ENCODE data around the gene SDCCAG8.

GRCh38 chr1:243233908-243234307, 21.9 kb upstream of the SDCCAG8 start:
- no peak for TF ChIP-seq CTCF (IDR thresholded peaks at IDR 0.05)
- no peak for TF ChIP-seq POLR2AphosphoS5 (IDR thresholded peaks at IDR 0.05; ENCODE audit: low read depth, low read length)
- TF ChIP-seq SIN3A (IDR thresholded peaks at IDR 0.05; ENCODE audit: borderline replicate concordance, insufficient read depth, low read depth, low read length), result no peak
- TF ChIP-seq, protein P1, sequence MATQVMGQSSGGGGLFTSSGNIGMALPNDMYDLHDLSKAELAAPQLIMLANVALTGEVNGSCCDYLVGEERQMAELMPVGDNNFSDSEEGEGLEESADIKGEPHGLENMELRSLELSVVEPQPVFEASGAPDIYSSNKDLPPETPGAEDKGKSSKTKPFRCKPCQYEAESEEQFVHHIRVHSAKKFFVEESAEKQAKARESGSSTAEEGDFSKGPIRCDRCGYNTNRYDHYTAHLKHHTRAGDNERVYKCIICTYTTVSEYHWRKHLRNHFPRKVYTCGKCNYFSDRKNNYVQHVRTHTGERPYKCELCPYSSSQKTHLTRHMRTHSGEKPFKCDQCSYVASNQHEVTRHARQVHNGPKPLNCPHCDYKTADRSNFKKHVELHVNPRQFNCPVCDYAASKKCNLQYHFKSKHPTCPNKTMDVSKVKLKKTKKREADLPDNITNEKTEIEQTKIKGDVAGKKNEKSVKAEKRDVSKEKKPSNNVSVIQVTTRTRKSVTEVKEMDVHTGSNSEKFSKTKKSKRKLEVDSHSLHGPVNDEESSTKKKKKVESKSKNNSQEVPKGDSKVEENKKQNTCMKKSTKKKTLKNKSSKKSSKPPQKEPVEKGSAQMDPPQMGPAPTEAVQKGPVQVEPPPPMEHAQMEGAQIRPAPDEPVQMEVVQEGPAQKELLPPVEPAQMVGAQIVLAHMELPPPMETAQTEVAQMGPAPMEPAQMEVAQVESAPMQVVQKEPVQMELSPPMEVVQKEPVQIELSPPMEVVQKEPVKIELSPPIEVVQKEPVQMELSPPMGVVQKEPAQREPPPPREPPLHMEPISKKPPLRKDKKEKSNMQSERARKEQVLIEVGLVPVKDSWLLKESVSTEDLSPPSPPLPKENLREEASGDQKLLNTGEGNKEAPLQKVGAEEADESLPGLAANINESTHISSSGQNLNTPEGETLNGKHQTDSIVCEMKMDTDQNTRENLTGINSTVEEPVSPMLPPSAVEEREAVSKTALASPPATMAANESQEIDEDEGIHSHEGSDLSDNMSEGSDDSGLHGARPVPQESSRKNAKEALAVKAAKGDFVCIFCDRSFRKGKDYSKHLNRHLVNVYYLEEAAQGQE (IDR thresholded peaks at IDR 0.05; ENCODE audit: insufficient read depth in 1 of 2, low read depth in 2 of 2, low read length in 1 of 2), result no peak
- TF ChIP-seq TCF7L2 (IDR thresholded peaks at IDR 0.05; ENCODE audit: low read depth, low read length), result no peak
